HG03039 (cell line): ENCODE measurements around the gene NUDT4B.
"Not testable (repeated sequence)": the region's sequence is repeated elsewhere in the genome, so short reads cannot be mapped to it uniquely, and the experiment has no call there.

Experiments used
- ATAC-seq: cut with Tn5 transposase; IDR thresholded peaks from one replicate; pipeline ENCODE4 v1.9.1; 2021; ENCODE audit warnings: mild to moderate bottlenecking, moderate library complexity; ENCODE audit not compliant: unreplicated experiment

NUDT4B gene

DNA sequence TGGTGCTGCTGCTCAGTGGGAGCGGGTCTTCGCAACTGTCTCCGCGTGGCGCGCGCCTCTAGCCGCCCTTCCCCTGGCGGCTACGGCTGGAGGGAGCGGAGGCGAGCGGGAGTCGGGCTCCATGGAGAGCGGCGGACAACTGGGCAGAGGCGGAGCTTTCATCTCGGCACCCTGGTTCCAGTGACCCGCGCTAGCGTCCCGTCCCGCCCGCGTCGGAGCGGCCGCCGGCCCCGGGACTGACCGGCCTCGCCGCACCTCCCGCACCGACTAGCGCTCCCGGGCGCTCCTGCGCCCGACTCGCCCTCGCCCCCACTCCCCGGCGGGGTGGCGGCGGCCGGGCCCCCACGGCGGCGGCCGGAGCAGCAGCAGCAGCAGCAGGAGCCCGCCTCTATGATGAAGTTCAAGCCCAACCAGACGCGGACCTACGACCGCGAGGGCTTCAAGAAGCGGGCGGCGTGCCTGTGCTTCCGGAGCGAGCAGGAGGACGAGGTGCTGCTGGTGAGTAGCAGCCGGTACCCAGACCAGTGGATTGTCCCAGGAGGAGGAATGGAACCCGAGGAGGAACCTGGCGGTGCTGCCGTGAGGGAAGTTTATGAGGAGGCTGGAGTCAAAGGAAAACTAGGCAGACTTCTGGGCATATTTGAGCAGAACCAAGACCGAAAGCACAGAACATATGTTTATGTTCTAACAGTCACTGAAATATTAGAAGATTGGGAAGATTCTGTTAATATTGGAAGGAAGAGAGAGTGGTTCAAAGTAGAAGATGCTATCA lies at the start of gene NUDT4B:
Gene NUDT4B, plus strand, starts transcription at position 212 of the 772 bp plus-strand sequence. Its CDS starts 179 bp downstream, at position 391.
- peak; percentile 45 for ATAC-seq

DNA sequence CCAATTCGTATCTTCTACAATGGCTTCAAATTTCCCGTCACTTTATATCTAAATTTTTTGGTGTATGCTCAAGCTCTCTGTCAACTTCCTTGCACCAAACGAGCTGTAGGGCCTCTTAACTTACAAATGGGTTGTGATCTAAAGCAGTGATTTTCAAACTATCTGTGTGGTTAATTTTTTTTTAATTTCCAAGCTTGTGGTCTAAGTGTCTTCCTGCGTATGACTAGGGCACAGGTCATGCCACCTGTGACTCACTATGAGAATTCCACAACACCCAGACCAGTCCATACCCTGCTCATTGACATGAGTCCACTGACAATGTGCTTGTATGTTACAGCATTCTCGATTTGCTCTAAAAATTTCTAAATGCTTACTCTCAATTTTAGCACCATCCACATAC lies 49.2 kb upstream of the NUDT4B start:
- ATAC-seq = not testable (repeated sequence)

GRCh38 chr1:148702242-148702641 lies 46.3 kb upstream of the NUDT4B start:
- not testable (repeated sequence) for ATAC-seq

DNA sequence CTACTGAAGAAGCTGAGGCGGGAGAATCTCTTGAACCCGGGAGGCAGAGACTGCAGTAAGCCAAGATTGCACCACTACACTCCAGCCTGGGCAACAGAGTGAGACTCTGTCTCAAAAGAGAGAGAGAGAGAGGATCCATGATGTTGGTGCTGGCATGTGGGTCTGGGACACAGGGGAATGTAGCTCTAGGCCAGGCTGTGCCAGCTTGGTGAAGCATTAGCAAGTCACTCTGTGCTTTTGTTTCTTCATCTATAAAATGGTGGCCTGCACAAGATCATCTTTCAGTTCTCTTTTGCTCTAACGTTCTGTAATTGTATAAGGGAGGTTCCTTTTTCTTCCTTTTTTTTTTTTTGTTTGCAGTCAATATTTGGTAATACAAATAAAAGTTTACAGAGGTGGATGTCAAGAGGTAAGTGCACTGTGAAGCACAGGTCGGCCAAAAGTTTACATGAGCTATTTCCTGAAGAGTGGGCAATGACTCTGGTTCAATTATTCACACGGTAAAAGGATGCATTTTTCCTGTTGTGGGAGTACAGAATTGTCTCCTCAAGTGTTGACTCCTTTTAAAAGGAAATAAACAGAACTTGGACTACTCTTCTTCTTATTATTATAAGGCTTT lies 44.5 kb upstream of the NUDT4B start:
- ATAC-seq = not testable (repeated sequence)

DNA sequence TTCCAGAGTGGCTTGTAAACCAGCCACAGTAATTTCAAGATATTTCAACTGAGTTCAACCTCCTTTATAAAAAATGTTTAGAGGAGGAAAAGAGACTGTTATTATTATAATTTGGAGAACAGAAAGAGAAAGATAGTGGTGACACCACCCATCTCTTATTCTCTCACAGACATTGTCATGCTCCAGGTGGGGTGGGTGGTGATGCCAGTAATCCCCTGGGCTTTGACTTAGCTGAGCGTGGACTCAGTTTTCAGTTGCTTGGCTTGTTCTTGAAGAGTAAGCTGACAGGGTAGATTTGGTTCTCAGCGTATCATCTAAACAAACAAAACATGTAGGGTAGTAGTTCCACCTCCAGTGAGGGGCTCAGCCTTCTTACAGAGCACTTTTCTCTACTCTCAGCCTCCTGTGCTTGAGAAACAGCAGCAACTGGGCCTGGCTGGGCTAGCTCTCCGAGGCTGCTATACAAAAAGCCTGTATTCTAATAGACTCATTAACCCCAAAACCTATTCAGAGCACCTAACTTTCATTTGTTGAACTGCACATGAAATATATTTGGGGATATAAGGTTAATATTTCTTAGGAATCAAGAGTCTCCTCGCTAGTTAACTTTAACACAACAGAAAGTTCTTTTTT lies 43.1 kb upstream of the NUDT4B start:
- ATAC-seq = not testable (repeated sequence)

- ATAC-seq = not testable (repeated sequence)
Observed at GRCh38 chr1:148708779-148709333, 39.7 kb upstream of the NUDT4B start.

DNA sequence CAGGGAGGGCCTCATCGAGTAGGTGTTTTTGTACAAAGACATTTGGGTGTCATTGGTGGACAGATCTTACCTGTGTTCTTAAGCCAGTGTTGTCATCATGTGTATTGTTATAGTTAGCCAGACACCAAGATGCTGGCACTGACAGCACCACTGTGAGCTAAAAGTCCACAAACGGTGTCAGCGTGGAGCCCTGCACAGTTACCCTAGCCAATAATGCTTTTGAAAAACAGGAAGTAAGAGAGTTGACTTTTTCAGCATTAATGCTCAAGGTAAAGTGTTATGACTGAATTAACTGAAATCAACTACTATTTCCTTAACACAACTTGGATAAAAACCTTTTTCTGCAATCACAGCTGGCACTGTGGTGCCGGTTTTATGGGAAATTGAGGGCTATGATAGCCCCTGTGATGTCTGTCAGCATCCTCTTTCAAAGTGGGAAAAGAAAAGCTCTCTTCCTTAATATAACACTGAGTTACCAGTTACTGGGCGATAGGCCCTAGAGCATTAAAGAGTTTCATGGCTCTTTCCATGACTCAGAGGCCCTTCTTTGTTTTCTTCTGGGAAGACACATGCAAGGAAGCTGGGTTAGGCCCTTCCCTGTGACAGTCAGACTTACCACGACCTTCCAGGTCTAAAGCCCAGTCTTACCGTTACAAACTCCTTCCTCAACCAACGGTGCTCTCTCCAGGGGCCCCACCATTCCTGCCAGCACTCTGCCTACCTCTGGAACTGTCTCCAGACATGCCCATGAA lies 37.6 kb upstream of the NUDT4B start:
- ATAC-seq = not testable (repeated sequence)

- not testable (repeated sequence) for ATAC-seq
Observed at GRCh38 chr1:148712353-148712752, 36.2 kb upstream of the NUDT4B start.

DNA sequence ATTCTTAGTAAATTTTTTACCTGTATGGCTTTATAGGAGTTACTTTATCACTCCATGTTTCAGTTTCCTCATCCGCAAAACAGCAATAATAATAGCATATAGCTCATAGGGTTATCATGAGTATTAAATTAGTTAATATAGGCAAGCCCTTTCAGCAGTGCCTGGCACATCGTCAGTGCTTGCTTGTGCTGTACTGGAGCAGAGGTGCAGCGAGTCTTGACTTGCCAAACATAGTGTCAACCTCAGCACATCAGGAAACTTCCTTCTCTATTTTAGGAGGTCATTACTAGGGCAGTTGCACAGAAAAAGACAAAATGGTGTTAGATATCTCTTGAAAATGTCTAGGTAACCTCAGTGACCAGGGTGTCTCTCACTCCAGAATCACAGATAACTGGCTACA lies 33.1 kb upstream of the NUDT4B start:
- ATAC-seq = not testable (repeated sequence)

- ATAC-seq = not testable (repeated sequence)
Observed at GRCh38 chr1:148716966-148717520, 31.5 kb upstream of the NUDT4B start.

DNA sequence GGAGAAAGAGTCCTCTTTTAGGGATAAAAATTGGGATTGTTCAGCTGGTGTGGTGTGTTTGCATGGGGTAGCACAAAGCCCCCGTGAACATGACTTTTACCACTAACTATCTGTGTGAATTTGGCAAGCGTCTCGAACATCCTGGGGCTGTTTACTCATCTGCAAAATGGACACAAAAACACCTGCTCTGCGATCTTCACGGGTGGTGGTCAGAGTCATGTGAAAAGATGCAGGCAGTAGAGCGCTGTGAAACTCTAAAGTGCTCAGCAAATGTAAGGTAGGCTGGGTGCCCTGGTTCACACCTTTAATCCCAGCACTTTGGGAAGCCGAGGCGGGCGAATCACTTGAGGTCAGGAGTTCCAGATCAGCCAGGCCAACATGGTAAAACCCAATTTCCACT lies 27.7 kb upstream of the NUDT4B start:
- ATAC-seq = not testable (repeated sequence)

- ATAC-seq = not testable (repeated sequence)
Observed at GRCh38 chr1:148722758-148723157, 25.8 kb upstream of the NUDT4B start.

DNA sequence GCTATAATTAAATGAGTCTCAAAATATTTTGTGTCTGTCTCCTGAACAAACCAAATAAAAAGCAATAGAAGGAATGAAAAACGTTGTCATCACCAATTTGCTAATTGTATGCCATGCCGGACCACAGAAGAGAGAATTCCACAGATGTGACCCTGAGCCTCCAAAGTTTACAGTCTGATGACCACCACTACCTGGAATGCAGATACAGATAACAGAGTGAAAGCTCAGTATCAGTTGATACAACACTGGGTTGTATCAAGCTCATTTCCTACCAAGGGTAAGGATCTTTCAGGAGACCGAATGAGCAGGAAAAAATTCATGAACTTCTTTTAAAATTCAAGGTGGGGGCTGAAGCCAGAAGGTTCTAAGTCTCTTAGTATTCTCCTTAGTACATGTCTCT lies 25.1 kb upstream of the NUDT4B start:
- ATAC-seq = not testable (repeated sequence)

- ATAC-seq = not testable (repeated sequence)
Observed at GRCh38 chr1:148724872-148725271, 23.7 kb upstream of the NUDT4B start.

GRCh38 chr1:148727862-148728261 lies 20.7 kb upstream of the NUDT4B start:
- ATAC-seq = not testable (repeated sequence)

- ATAC-seq = peak; percentile 66
Observed at GRCh38 chr1:148729128-148729527, 19.4 kb upstream of the NUDT4B start.

DNA sequence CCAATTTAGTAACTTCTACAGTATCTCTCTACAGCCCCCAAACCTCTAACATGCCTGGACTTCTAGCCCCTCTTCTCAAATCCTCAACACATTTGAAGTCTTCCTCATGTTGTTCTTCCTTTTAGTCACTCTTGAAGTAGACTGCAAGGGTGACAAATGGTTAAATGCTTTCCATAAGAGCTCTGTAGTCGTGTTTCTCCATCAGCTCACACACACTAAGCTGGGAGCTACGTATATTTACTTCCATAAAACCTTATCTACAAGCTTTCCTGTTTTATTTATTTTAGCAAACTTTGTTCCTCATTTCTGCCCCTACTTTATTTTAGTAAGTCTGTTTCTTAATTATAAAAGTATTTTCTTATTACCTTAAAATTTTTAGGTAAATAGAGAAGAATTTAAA lies 19.0 kb upstream of the NUDT4B start:
- peak; percentile 6 for ATAC-seq

DNA sequence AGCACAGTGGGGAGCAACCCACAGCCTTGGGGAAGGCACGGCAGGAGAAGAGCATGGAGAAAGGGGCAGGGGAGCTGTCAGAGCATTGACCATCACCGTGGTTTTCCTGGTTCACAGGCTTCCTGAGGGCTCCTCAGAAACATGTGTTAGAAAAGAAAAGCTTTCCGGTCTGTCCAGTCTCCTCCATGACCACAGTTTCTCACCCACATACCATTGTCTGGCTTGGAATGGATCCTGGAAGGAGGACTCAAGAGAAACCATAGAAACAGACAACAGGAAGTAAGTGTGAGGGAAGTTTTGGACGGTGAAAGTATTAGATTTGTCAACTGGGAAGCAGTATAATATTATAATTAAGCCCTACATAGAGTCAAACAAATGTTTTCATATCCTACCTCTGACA lies 16.3 kb upstream of the NUDT4B start:
- ATAC-seq = not testable (repeated sequence)

DNA sequence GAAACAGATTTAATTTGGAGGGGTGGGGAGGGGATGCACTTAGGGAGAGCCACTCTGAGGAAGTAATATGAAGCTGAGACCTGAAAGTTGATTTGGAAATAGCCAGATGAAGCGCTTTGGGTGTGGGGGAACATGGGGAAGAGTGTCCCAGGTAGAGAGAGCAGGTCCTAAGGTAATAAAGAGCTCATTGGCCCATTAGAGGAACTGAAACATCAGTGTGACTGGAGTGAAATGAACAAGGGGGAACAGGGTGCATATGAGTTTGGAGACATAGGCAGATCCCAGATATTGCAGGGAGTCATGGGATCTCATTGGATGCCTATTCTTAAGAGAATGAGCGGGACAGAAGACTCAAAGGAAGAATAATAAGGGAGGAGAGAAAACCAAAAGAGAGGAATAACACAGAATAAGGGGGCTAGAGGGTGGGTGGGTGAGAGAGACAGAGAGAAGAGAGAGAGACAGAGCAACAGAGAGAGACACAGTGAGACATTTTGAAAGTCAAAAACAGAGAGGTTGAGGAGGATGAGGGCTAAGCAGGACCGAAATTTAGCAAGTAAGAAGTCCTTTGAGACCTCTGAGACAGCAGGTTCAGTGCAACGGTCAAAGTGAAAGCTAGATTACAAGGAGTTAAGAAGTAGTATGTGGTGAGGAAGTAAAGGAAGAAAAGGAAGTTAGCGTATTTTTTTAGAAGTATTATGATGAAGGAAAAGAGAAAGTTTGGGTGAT lies 14.8 kb upstream of the NUDT4B start:
- ATAC-seq = peak; percentile 52

- ATAC-seq = not testable (repeated sequence)
Observed at GRCh38 chr1:148734311-148734662, 14.3 kb upstream of the NUDT4B start.
